Activated CD4-positive, alpha-beta T cell treated with anti-CD3 and anti-CD28 coated beads, Interleukin-2, amount 10 ng/mL, durations not matched to agents 24 days and 14 days (primary cell): ENCODE results near the gene SLX4IP. TPM values are rescaled to one million over a fixed set of nuclear protein-coding genes. Genes with fewer than 3 reads are reported as not detected.
A peak's percentile ranks its signal among the peaks of the same experiment; 100 is the strongest.
"Not testable (repeated sequence)": the region's sequence is repeated elsewhere in the genome, so short reads cannot be mapped to it uniquely, and the experiment has no call there.

Experiments used
- DNase-seq: peaks from one replicate; pipeline ENCODE4 v3.0.0; 2022
- H3K27ac Mint-ChIP-seq: one replicate; pipeline ENCODE4 v1.8.0; 2022; ENCODE audit warnings: mild to moderate bottlenecking, mixed read lengths
- H3K27me3 Mint-ChIP-seq: one replicate; pipeline ENCODE4 v1.8.0; 2022; ENCODE audit warnings: mixed read lengths
- H3K36me3 Mint-ChIP-seq: one replicate; pipeline ENCODE4 v1.8.0; 2022; ENCODE audit warnings: low read depth, mild to moderate bottlenecking, mixed read lengths
- H3K4me1 Mint-ChIP-seq: one replicate; pipeline ENCODE4 v1.8.0; 2021; ENCODE audit warnings: mixed read lengths
- H3K4me3 Mint-ChIP-seq: one replicate; pipeline ENCODE4 v1.8.0; 2022; ENCODE audit warnings: mild to moderate bottlenecking, moderate library complexity, mixed read lengths
- H3K9me3 Mint-ChIP-seq: one replicate; pipeline ENCODE4 v1.8.0; 2021; ENCODE audit warnings: mixed read lengths
- intact Hi-C: fragments of 100-400 bp; cut with micrococcal nuclease; formaldehyde crosslinking; loops from one replicate; pipeline ENCODE4 v1.15.1; 2023
- total RNA-seq: library from RNA; stranded (reverse); gene quantifications from 2 replicates; pipeline ENCODE4 v1.2.3, GENCODE V29; 2022

Gene SLX4IP
- total RNA-seq, 1 donor from 2014 or later, result 6.6 TPM

DNA sequence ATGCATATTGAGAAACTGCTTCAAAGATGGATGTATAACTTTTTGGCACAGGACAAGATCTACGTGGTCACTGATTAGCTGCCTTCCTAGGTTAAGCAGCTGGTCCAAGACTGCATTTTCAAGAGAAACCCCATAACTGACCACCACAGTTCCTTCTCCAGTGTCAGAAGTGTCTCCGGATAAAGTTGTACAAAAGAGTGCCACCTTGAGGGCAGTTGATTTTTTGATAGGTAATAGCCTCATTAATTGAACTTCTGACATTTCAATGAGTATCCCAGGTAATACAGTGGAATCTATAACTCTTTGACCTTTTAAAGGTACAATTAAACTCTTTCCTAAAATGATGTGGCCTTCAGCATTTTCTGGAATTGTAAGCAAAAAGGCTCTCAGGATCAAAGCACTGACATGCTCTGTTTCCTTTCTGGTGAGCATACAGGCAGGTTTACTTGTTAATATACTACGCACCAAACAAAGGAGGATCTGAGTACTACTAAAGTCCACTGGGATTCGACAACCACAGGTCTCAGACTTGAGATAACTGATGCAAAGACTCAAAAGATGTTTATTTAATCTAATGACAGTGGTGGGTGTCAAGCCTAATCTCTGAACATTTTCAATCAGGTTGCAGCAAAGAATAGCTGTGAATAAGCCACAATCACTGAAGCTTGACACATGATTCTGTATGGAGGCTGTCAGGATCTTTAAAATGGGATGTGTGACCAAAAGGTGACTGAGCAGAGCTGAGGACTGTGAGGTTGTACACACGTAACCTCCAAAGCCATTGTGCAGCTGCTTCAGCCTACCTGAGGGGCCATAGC, 22.3 kb upstream of the SLX4IP start:
- DNase-seq, result no peak
- no peaks in the 10 kb centered on the region for H3K4me1 Mint-ChIP-seq
- no peak overlapping the region for H3K27ac Mint-ChIP-seq
- H3K4me3 Mint-ChIP-seq, result no peak overlapping the region
- no peaks in the 10 kb centered on the region for H3K9me3 Mint-ChIP-seq
- intact Hi-C loops, result no loop called here
- H3K27me3 Mint-ChIP-seq, result no peaks in the 10 kb centered on the region
- H3K36me3 Mint-ChIP-seq, result peaks cover 6% of the 10 kb centered on the region

DNA sequence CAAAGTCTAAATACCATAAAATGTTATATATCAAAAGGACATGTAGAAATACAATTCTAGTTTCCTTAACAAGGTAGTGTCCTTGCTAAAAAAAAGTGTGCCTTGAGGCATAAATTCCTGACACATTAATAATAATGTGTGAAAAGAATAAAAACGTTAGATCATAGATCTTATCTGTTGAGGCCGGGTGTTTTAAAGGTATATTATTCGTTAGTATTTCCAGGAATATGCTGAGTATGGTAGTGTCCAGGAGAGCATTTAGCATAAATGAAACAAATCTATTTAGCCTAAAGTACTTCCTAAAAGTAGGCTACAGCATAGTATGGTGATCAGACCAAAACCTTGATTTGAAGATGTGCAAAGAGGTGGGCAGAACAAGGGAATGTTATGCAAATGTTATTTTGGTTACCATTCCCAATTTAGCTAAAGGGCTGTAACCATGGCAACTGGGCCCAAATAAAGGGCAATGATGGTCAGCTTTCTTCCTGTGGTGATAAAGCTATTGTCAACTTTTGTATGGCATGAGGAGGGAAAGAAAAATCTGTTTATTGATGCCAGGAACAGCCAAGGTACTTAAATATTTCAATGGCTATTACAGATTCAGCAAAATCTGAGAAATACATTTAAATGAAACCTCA, 20.0 kb upstream of the SLX4IP start:
- H3K27me3 Mint-ChIP-seq, result no peaks in the 10 kb centered on the region
- intact Hi-C loops, result no loop called here
- H3K4me1 Mint-ChIP-seq, result no peaks in the 10 kb centered on the region
- H3K36me3 Mint-ChIP-seq, result peaks cover 9% of the 10 kb centered on the region
- no peak for DNase-seq
- no peaks in the 10 kb centered on the region for H3K9me3 Mint-ChIP-seq
- no peak overlapping the region for H3K4me3 Mint-ChIP-seq
- no peak overlapping the region for H3K27ac Mint-ChIP-seq

DNA sequence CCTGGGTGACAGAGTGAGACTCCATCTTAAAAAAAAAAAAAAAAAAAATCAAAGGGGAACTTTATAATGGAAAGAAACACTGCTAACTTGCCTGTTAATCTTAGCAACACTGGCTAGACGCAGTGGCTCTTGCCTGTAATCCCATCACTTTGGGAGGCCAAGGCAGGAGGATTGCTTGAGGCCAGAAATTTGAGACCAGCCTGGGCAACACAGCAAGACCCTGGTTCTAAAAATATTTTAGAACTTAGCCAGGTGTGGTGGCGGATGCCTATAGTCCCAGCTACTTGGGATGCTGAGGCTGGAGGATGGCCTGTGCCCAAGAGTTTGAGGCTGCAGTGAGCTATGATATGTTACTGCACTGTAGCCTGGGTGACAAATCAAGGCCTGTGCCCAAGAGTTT, 17.9 kb upstream of the SLX4IP start:
- H3K27ac Mint-ChIP-seq, DNase-seq, intact Hi-C loops, H3K4me3 Mint-ChIP-seq, H3K4me1 Mint-ChIP-seq, H3K36me3 Mint-ChIP-seq, H3K9me3 Mint-ChIP-seq, H3K27me3 Mint-ChIP-seq: not testable (repeated sequence)

DNA sequence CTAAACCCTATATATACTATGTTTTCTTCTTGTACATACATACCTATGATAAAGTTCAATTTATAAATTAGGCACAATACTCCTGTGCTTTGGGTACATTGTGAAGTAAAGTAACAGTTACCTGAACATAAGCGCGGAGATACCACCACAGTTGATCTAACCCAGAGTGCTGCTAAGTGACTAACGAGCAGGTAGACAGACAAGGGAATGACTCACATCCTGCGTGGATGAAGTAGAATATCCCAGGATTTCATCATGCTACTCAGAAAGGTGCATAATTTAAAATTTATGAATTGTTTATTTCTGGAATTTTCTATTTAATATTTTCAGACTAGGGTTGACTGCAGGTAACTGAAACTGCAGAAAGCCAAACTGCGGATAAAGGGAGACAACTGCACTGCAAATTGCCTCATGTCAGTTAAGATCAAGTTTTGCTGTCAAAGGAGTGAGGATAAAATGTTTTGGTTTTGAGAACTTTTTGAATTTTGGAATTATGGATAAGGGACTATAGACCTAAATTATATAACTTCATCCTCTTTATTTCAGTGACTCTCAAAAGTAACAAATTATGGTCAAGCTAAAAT, 15.5 kb upstream of the SLX4IP start:
- Mint-ChIP-seq H3K4me1 (no peaks in the 10 kb centered on the region), H3K36me3 (peaks cover 12% of the 10 kb centered on the region), H3K4me3 (no peak overlapping the region), H3K9me3 (no peaks in the 10 kb centered on the region), H3K27me3 (no peaks in the 10 kb centered on the region), H3K27ac (no peak overlapping the region)
- DNase-seq, result no peak
- intact Hi-C loops, result loop anchor here (10.0 kb wide), 1 partner anchor 105 kb away; no protein-coding TSS in a partner anchor

DNA sequence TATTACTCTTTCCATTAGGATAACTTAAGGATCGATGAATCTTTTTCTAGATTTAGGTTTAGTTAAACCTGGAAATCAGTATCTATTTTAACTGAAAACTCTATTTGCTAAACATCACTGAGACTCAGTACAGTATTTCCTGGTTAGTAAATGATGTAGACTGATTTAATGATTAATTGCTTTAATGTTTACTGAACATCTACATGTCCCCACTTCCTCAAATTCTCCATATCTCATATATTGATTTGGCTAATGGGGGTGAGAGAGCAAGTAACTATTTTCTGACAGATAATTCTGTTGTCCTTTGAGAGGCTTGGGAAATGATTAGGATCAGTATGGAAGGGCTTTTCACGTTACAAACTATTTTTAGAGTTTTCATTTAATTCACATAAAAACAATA, 11.4 kb upstream of the SLX4IP start:
- intact Hi-C loops, result loop anchor here (10.0 kb wide), 1 partner anchor 109 kb away; no protein-coding TSS in a partner anchor
- Mint-ChIP-seq H3K4me1 (peaks cover 2% of the 10 kb centered on the region), H3K36me3 (peaks cover 3% of the 10 kb centered on the region), H3K27ac (no peak overlapping the region), H3K4me3 (no peak overlapping the region), H3K9me3 (no peaks in the 10 kb centered on the region), H3K27me3 (no peaks in the 10 kb centered on the region)
- no peak for DNase-seq

DNA sequence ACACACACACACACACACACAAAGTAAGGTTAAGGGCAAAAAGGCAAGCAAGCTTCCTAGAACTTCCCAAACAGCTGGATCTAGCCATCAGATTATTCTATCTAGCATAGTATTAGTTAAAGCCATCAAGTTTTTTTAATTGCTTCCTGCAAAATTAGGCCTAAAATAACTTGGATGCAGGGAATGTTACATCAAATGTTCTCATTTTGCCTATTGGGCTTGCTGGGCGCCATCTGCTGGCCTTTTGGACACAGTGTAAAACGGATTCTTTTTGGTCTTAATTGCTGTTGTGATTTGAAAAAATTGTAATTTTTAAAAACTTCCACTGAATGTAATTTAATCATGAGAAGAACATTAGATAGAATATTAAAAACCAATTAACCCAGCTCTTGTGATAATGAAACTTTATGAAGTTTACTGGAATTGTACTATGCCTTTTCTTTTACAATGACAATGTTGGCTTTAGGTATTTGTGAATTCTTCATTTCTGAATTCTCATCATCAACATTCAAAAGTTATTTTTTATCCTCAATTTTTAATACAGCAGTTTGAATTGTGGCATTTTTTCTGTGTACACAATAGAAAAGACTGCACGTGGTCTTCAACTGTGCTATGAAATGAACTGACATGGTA, 7.9 kb upstream of the SLX4IP start:
- no peak overlapping the region for H3K4me3 Mint-ChIP-seq
- peak; percentile 79 for DNase-seq
- peaks cover 21% of the 10 kb centered on the region for H3K4me1 Mint-ChIP-seq
- no peaks in the 10 kb centered on the region for H3K9me3 Mint-ChIP-seq
- H3K27me3 Mint-ChIP-seq, result no peaks in the 10 kb centered on the region
- peaks cover 4% of the 10 kb centered on the region for H3K36me3 Mint-ChIP-seq
- H3K27ac Mint-ChIP-seq, result no peak overlapping the region
- intact Hi-C loops, result loop anchor here (1.0 to 10.0 kb wide), 2 partner anchors 112 to 449 kb away; no protein-coding TSS in a partner anchor

DNA sequence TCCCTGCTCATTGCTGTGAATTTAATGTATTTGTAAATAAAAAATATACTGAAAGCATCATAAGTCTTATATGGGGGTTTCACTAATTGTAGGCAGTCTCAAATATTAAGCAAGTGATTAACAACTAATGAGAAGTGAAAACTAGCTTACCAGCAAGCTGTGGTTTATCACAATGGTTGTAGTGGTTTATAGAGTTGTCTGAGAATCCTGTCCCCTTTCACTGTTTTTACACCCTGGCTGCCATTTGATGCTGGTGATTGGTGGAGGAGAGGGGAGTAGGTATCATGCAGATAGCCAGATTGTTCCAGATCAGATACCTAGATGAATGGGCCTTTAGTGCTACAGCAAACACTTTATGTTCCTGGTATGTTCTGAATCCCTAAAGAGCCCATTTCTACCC, 7.1 kb upstream of the SLX4IP start:
- no peak for DNase-seq
- no peaks in the 10 kb centered on the region for H3K27me3 Mint-ChIP-seq
- intact Hi-C loops, result loop anchor here (10.0 kb wide), 1 partner anchor 113 kb away; no protein-coding TSS in a partner anchor
- no peak overlapping the region for H3K4me3 Mint-ChIP-seq
- peaks cover 2% of the 10 kb centered on the region for H3K36me3 Mint-ChIP-seq
- peaks cover 24% of the 10 kb centered on the region for H3K4me1 Mint-ChIP-seq
- no peaks in the 10 kb centered on the region for H3K9me3 Mint-ChIP-seq
- H3K27ac Mint-ChIP-seq, result no peak overlapping the region

DNA sequence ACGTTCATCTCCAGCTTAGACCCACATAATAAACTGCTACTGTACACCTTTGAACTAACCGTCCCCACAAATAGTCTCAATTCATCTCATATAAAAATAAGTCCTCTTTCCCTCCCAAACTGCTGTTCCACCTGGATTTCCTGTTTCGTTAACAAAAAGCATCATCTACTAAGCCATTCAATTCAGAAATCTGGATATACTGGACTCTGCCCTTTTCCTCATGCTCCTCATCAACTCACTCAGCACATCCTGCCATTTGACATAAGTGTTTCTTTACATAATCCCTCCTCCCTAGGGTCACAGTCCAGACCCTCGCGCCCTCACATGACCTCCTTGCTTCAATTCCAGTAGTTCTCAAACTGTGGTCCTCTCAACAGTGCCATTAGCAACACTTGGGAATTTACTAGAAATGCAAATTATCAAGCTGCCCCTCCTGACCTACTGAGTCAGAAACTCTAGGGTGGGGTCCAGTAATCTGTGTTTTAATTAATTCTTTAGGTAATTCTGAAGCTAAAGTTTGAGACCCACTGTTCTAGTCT, 5.6 kb upstream of the SLX4IP start:
- Mint-ChIP-seq H3K9me3 (no peaks in the 10 kb centered on the region), H3K4me1 (peaks cover 27% of the 10 kb centered on the region), H3K27me3 (no peaks in the 10 kb centered on the region), H3K36me3 (peaks cover 5% of the 10 kb centered on the region), H3K4me3 (no peak overlapping the region), H3K27ac (no peak overlapping the region)
- DNase-seq, result no peak
- intact Hi-C loops, result loop anchor here (10.0 kb wide), 1 partner anchor 115 kb away; no protein-coding TSS in a partner anchor

DNA sequence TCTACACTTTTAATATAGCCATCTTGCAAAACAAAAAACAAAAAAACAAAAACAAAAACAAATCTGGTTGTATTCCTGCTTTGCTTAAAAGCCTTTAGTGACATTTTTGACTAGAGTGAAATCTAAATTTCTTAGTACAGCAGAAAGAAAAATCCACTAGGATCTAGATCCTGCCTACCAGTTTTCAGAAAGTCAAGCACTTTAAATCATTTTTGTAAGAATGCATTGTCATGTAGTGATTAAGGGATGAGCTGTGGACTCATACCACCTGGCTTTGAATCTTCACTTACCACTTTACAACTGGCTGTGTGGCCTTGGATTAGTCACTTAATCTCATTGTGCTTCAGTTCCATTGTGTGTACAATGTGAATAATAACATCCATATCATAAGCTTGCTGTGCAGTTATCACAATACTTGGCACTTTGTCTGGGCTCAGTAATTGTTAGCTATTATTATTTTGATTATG, 5.1 kb upstream of the SLX4IP start:
- intact Hi-C loops, result loop anchor here (10.0 kb wide), 1 partner anchor 115 kb away; no protein-coding TSS in a partner anchor
- Mint-ChIP-seq H3K4me1 (peaks cover 27% of the 10 kb centered on the region), H3K27me3 (no peaks in the 10 kb centered on the region), H3K4me3 (no peak overlapping the region), H3K9me3 (no peaks in the 10 kb centered on the region), H3K36me3 (peaks cover 6% of the 10 kb centered on the region), H3K27ac (no peak overlapping the region)
- no peak for DNase-seq

DNA sequence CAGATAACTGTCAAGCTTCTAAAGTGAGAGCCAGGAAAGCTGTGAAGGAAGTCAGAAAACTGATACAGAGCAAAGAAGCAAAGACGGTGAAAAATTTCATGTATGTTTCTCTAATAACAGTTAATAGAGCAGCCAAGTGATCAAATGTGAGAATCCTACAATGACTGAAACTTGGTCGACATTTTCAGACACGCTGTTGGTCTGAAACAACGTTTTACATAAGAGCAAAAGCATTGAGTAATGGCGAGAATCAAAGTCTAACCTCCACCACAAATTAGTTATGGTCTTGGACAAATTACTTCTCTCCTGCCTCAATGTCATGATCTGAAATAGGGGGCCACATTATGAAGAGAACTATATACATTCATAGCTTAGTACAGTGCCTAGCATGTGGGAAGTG, 4.4 kb upstream of the SLX4IP start:
- H3K4me3 Mint-ChIP-seq, result no peak overlapping the region
- H3K27ac Mint-ChIP-seq, result no peak overlapping the region
- H3K36me3 Mint-ChIP-seq, result peaks cover 8% of the 10 kb centered on the region

DNA sequence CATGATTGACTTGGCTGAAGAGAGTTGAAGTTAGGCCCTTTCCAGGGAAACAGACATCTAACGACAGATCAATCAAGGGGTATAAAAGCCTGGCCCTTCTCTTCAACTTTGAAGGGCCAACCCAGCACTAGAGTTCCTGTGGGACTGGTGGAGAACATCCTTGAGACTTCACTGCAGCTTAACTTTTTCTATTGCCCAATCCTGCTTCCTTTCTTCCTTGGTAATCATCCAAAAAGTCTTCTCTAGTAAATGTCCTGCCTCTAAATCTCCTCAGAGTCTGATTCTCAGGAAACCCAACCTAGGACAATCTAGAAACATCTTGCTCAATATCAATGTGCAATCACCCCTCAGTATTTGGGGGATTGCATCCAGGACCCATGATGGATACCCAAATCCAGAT, 3.0 kb upstream of the SLX4IP start:
- no peak for DNase-seq
- Mint-ChIP-seq H3K27me3 (no peaks in the 10 kb centered on the region), H3K9me3 (no peaks in the 10 kb centered on the region), H3K4me1 (peaks cover 32% of the 10 kb centered on the region), H3K27ac (peak overlapping the region; percentile 19), H3K4me3 (peak overlapping the region; percentile 8), H3K36me3 (peaks cover 8% of the 10 kb centered on the region)
- intact Hi-C loops, result no loop called here

More for the DNA sequence above, 4.4 kb upstream of the SLX4IP start:
- H3K4me1 Mint-ChIP-seq, result peaks cover 31% of the 10 kb centered on the region
- no peaks in the 10 kb centered on the region for H3K9me3 Mint-ChIP-seq
- intact Hi-C loops, result no loop called here
- no peaks in the 10 kb centered on the region for H3K27me3 Mint-ChIP-seq
- DNase-seq, result no peak

DNA sequence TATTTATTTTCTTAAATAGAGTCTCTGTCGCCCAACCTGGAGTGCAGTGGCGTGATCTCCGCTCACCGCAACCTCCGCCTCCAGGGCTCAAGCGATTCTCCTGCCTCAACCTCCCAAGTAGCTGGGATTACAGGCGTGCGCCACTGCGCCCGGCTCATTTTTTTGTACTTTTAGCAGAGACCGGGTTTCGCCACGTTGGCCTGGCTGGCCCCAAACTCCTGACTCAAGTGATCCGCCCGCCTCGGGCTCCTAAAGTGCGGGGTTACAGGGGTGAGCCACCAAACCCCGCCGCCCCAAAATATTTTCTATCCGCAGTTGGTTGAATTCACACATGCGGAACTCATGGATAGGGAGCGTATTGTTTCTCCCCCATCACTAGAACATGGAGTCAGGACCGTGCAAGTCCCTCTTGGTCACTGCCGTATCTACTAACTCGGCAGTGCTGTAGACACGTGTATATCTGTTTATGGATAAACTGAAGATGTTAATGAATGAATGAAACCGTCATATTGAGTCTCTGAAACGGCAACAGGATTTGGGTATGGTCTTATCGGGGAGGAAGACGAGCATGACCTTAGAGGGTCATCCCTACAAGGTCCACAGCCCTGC, 2.0 kb upstream of the SLX4IP start:
- Mint-ChIP-seq H3K4me1 (peaks cover 39% of the 10 kb centered on the region), H3K36me3 (peaks cover 8% of the 10 kb centered on the region)

More for the DNA sequence above, 2.0 kb upstream of the SLX4IP start:
- H3K9me3 Mint-ChIP-seq, result no peaks in the 10 kb centered on the region
- peak overlapping the region; percentile 92 for H3K4me3 Mint-ChIP-seq
- intact Hi-C loops, result no loop called here
- no peaks in the 10 kb centered on the region for H3K27me3 Mint-ChIP-seq
- no peak for DNase-seq
- H3K27ac Mint-ChIP-seq, result peak overlapping the region; percentile 98
